Measurements from ENCODE around the gene SLC35E4. TPM values are rescaled to one million over a fixed set of nuclear protein-coding genes. Genes with fewer than 3 reads are reported as not detected.

SLC35E4 gene
- polyA plus RNA-seq, 1 of the 3 experiments (the other 2 are of a cell fraction) = 2.8 TPM

DNA sequence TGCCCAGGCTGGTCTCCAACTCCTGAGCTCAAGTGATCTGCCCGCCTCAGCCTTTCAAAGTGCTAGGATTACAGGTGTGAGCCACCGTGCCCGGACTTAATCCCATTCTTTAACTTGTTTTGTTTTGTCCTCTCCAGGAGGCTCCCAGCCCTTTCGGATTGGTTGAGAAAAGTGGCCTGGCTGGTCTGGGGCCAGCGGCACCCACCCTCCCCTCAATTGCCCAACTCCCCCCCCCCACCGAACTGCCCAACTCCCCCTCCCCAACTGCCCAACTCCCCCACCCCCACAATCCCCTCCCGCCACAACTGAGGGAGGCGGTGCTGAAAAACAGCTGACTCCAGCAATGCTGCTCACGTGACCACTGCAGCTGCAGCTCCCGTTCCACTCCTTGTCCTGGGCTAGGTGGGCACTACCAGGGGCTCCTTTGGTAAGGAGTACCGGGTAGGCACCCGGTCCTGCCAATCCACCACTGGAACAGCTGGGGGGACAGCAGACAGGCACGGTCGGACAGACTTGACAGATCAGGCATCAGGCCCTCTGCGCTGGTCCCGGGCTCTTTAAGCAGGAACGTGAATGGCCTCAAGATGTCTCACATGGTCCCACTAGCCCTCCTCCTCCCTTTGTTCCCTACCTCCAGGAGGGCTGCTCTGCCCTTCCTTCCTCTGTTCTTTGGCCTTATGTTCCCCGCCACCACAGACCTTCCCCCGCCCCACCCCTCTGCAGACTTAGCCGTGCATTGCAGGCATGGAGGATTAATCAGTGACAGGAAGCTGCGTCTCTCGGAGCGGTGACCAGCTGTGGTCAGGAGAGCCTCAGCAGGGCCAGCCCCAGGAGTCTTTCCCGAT, 28.9 kb upstream of the SLC35E4 start, which contains the start of gene TCN2:
TSS of gene TCN2 (plus strand) at position 720 of the 845 bp plus-strand sequence. CDS start 158 bp downstream, outside the sequence.
- peak within 1 kb of the TSS; percentile 42; the same call in 1 of the 2 replicates for H3K9ac ChIP-seq
- peak; percentile 80 for DNase-seq
- no peaks in the 10 kb centered on the region for H3K27me3 ChIP-seq (ENCODE audit: insufficient read depth)
- no peaks in the 10 kb centered on the region for H3K36me3 ChIP-seq (replicated peaks in 1 of 2; ENCODE audit: control insufficient read depth in 1 of 2, insufficient read depth in 2 of 2, low read length in 1 of 2)
- H3F3A ChIP-seq (replicated peaks; ENCODE audit: insufficient read depth) = peaks cover 4% of the 10 kb centered on the region
- peak within 1 kb of the TSS; percentile 94 for H2AFZ ChIP-seq (ENCODE audit: low read depth)
- ChIA-PET CTCF (interaction anchor here (0.6 to 4.1 kb wide), 19 partner anchors 9 to 1689 kb away, joined by 3 to 24 read pairs (median 4); partner anchors contain the start of genes MTFP1, PES1 and SLC35E4), POLR2A (interaction anchor here (1.0 to 1.1 kb wide), 4 partner anchors 9 to 28 kb away, joined by 3 to 7 read pairs (median 3); partner anchors contain the start of gene PES1)
- no peaks in the 10 kb centered on the region for H4K20me1 ChIP-seq (ENCODE audit: insufficient read depth)
- peak within 1 kb of the TSS; percentile 53 to 56 for H3K4me3 ChIP-seq (ENCODE audit: low read depth in 2 of 2, low read length in 1 of 2)
- peaks cover 10 to 15% of the 10 kb centered on the region in 2 experiments; a peak in 2 of 4 replicates for H3K4me1 ChIP-seq (ENCODE audit: control insufficient read depth in 1 of 2, insufficient read depth in 2 of 2, low read depth in 1 of 2, low read length in 1 of 2)
- peak within 1 kb of the TSS; percentile 82 for H3K4me2 ChIP-seq
- H3K9me2 ChIP-seq = no peaks in the 10 kb centered on the region
- WGBS (ENCODE audit: low lambda C conversion rate) = 6% methylated on average over 17 of the region's 24 CpGs
- H3K9me3 ChIP-seq = no peaks in the 10 kb centered on the region
- H3K27ac ChIP-seq (ENCODE audit: low read depth in 2 of 2, low read length in 1 of 2) = peak within 1 kb of the TSS in 1 of 2 experiments; percentile 64; a peak in 2 of 4 replicates
- TF ChIP-seq POLR2AphosphoS5 (IDR thresholded peaks at IDR 0.05; ENCODE audit: low read depth, low read length) (peak; percentile 40; the same call in 1 of the 2 replicates), TAF1 (IDR thresholded peaks at IDR 0.05; ENCODE audit: borderline replicate concordance, low read depth, low read length) (peak; percentile 19; the same call in 1 of the 2 replicates), MEF2A (IDR thresholded peaks at IDR 0.05; ENCODE audit: borderline replicate concordance, low read depth) (no peak), MXI1 (IDR thresholded peaks at IDR 0.05; ENCODE audit: low read depth, low read length) (peak; percentile 67; the same call in 1 of the 2 replicates), EZH2phosphoT487 (IDR thresholded peaks at IDR 0.05; ENCODE audit: borderline replicate concordance, low read depth) (no peak), NRF1 (IDR thresholded peaks at IDR 0.05; ENCODE audit: low read depth, low read length) (no peak)
- TF ChIP-seq, protein P1, sequence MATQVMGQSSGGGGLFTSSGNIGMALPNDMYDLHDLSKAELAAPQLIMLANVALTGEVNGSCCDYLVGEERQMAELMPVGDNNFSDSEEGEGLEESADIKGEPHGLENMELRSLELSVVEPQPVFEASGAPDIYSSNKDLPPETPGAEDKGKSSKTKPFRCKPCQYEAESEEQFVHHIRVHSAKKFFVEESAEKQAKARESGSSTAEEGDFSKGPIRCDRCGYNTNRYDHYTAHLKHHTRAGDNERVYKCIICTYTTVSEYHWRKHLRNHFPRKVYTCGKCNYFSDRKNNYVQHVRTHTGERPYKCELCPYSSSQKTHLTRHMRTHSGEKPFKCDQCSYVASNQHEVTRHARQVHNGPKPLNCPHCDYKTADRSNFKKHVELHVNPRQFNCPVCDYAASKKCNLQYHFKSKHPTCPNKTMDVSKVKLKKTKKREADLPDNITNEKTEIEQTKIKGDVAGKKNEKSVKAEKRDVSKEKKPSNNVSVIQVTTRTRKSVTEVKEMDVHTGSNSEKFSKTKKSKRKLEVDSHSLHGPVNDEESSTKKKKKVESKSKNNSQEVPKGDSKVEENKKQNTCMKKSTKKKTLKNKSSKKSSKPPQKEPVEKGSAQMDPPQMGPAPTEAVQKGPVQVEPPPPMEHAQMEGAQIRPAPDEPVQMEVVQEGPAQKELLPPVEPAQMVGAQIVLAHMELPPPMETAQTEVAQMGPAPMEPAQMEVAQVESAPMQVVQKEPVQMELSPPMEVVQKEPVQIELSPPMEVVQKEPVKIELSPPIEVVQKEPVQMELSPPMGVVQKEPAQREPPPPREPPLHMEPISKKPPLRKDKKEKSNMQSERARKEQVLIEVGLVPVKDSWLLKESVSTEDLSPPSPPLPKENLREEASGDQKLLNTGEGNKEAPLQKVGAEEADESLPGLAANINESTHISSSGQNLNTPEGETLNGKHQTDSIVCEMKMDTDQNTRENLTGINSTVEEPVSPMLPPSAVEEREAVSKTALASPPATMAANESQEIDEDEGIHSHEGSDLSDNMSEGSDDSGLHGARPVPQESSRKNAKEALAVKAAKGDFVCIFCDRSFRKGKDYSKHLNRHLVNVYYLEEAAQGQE (IDR thresholded peaks at IDR 0.05; ENCODE audit: low read depth, low read length) = 0 out of 2 replicates have a peak, but pooled peaks have one; percentile 29
- TF ChIP-seq, protein P2, sequence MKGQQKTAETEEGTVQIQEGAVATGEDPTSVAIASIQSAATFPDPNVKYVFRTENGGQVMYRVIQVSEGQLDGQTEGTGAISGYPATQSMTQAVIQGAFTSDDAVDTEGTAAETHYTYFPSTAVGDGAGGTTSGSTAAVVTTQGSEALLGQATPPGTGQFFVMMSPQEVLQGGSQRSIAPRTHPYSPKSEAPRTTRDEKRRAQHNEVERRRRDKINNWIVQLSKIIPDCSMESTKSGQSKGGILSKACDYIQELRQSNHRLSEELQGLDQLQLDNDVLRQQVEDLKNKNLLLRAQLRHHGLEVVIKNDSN (IDR thresholded peaks at IDR 0.05; ENCODE audit: borderline replicate concordance, low read depth) = peak; percentile 94
- TF ChIP-seq, protein P3, sequence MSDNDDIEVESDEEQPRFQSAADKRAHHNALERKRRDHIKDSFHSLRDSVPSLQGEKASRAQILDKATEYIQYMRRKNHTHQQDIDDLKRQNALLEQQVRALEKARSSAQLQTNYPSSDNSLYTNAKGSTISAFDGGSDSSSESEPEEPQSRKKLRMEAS (IDR thresholded peaks at IDR 0.05; ENCODE audit: low read depth) = peak; percentile 15; the same call in 1 of the 2 replicates
- no peaks in the 10 kb centered on the region for H3K79me2 ChIP-seq (ENCODE audit: insufficient read depth)
